Heart right ventricle (tissue), 16 donors: ENCODE measurements around the gene CD9. TPM values are rescaled to one million over a fixed set of nuclear protein-coding genes. Genes with fewer than 3 reads are reported as not detected.

Experiments used
- ATAC-seq, 8 donors: fragments of 200-7000 bp; cut with Tn5 transposase; one replicate each; pipeline ENCODE4 v1.9.1; 2020; ENCODE audit warnings: mild to moderate bottlenecking in 8 of 8, moderate library complexity in 8 of 8, moderate number of reproducible peaks in 1 of 8
- DNase-seq, 2 donors: peaks; one replicate each; pipeline ENCODE4 v3.0.0-alpha.2; 2020
- H3K27ac ChIP-seq, 10 donors: fragments of 200-600 bp; sonication (generic) in 2 of 10; one replicate each; pipeline versions ENCODE4 v1.5.0 to v1.8.0; 2020 to 2022; ENCODE audit warnings: mild to moderate bottlenecking in 3 of 10
- H3K27me3 ChIP-seq, 7 donors: fragments of 200-600 bp; one replicate each; pipeline ENCODE4 v1.8.0; 2021 to 2022; ENCODE audit warnings: mild to moderate bottlenecking in 2 of 7
- H3K36me3 ChIP-seq, 9 donors: fragments of 200-600 bp; sonication (generic) in 1 of 9; one replicate each; pipeline versions ENCODE4 v1.5.0 to v1.8.0; 2020 to 2022; ENCODE audit warnings: mild to moderate bottlenecking in 2 of 9
- H3K4me1 ChIP-seq, 9 donors: fragments of 200-600 bp; sonication (generic) in 1 of 9; one replicate each; pipeline versions ENCODE4 v1.5.0 to v1.8.0; 2020 to 2022; ENCODE audit warnings: mild to moderate bottlenecking in 4 of 9
- H3K4me3 ChIP-seq, 10 donors: fragments of 200-600 bp; sonication (generic) in 2 of 10; one replicate each; pipeline versions ENCODE4 v1.5.0 to v1.8.0; 2020 to 2022; ENCODE audit warnings: mild to moderate bottlenecking in 7 of 10, moderate library complexity in 2 of 10
- H3K9me3 ChIP-seq, 11 donors: fragments of 200-600 bp in 10 of 11; sonication (generic) in 2 of 11; one replicate each; pipeline versions ENCODE4 v1.5.0 to v1.8.0; 2013 to 2022; ENCODE audit warnings: mild to moderate bottlenecking in 2 of 11, control low read depth in 1 of 11, moderate library complexity in 1 of 11
- WGBS, 2 donors: extraction: QIAGEN DNeasy Blood & Tissue Kit; methylation state at CpG; one replicate each; pipeline ENCODE4 v1.1.7; 2013; ENCODE audit warnings: inconsistent platforms in 1 of 2; 5-methylcytosine and 5-hydroxymethylcytosine counted together
- intact Hi-C, 10 donors: fragments of 100-400 bp; cut with DNase I; formaldehyde crosslinking; loops; one replicate each; pipeline versions ENCODE4 v1.11.1 to v1.14.2; 2022
- polyA plus RNA-seq, 2 donors: library from polyadenylated mRNA; stranded (reverse); fragments of 200-250 nt; gene quantifications; one replicate each; pipeline ENCODE4 v1.2.3, GENCODE V29; 2013
- total RNA-seq, 10 donors: library from RNA; stranded (reverse); fragmentation: NEBNext Ultra II Directional in 3 of 10; extraction: Animal tissue kit (Norgen Biotek cat#: 25700) in 3 of 10; gene quantifications; one replicate each; pipeline versions ENCODE4 v1.2.1 to v1.2.4, GENCODE V29; 2021 to 2023
- TF ChIP-seq, protein P1 (sequence below), 9 donors: fragments of 200-600 bp; sonication (generic) in 2 of 9; IDR thresholded peaks; one replicate each; pipeline versions ENCODE4 v1.5.0 to v1.8.0; 2021 to 2022; ENCODE audit warnings: antibody characterized with exemption in 9 of 9, mild to moderate bottlenecking in 5 of 9, moderate library complexity in 1 of 9
- donor health status: Arrhythmogenic right ventricular cardiomyopathy.
- donor health status: ischemic (EF 13 %, LVEDD 7.1; RV severe dilation, severe dysfunction).
- donor health status: healthy with polysubstance abuse.
- donor health status: DM: no; HTN: yes; CAD: no.
- donor health status: DM: no; HTN: no; CAD: no.
- donor health status: ischemic (EF 25% LVEDD 6.9; RV normal size, moderate dysfunction).
- donor health status: ischemic (EF 25% LVEDD 5.7; RV mildly dilated, moderate dysfunction).
- donor health status: healthy.
- donor health status: DM: yes; HTN: yes; CAD: no.
- donor health status: Ischemic cardiomyopathy.
- donor health status: ischemic (EF 35%, LVEDD 5.7; RV mildly dilated, moderate dysfunction).
- donor health status: nonischemic (EF 11% LVEDD 7.7; RV severe dilation, severe dysfunction).
- donor health status: DM: yes; HTN: yes; CAD: no.
- donor health status: PGD.
- donor health status: ischemic (EF 29% LVEDD 5.4; RV normal size, mild dysfunction).
- donor health status: nonischemic (EF 23%, LVEDD 6.1; RV moderate dilation, normal function).

The CD9 gene
- total and polyA plus RNA-seq, 12 donors = 24.8 to 109 (median 54.2) TPM

DNA sequence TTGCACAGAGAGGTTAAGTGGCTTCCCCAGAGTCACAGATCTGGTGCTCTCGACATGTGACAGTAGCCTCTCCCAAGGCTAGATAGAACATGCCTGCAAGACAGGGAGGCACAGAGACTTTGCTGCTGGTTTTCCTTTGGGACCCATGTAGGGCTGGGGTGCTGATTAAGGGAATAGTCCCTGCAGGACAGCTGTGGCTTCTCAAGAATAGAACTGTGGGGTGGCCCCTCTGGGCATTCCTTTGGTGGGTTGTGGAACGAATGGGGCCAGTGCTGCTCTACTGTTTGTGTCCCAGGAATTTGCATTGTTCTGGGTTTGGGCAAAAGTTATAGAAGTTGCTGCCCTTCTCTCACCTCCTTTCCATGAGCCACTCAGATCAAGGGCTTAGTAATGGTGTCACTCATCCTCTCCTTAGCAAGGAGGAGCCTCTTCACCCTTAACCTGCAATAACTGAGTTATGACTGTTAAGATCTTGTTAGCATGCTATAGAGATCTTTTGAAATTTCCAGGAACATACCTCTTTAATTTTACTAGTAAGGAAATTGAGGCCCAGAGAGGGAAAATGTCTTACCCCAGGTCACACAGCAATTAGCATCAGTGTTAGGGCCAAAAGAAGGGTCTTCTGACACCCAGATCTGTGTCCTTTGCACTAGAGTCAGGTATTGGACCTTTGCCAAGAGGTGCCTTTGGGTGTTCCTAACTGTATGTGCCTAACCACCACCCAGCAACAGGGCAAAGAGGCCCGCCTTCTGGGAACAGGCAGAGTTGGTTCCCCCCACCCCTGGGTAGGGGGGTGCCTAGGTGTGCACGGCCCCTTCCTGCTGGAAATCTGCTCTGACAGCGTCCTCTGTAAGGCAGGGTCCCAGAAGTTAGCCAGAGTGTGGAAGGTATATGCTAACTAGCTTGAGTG is 31.4 kb downstream of the CD9 start:
- no peak for ATAC-seq
- whole genome bisulfite sequencing, 2 donors = 72 to 79% methylated on average over 5 of the region's 5 CpGs
- H3K36me3 ChIP-seq = peaks cover 0 to 65% (median 18%) of the 10 kb centered on the region in 9 donors
- peak overlapping the region; percentile 67 to 96 (median 86) for H3K27ac ChIP-seq
- H3K4me3 ChIP-seq = no peak overlapping the region
- no peaks in the 10 kb centered on the region for H3K27me3 ChIP-seq
- H3K4me1 ChIP-seq = peaks cover 67 to 94% (median 85%) of the 10 kb centered on the region in 9 donors
- DNase-seq = no peak
- intact Hi-C loops = loop anchor here in 4 of 10 donors (2.0 to 5.0 kb wide), 3 partner anchors 27 to 46 kb away; no protein-coding TSS in a partner anchor
- TF ChIP-seq, protein P1, sequence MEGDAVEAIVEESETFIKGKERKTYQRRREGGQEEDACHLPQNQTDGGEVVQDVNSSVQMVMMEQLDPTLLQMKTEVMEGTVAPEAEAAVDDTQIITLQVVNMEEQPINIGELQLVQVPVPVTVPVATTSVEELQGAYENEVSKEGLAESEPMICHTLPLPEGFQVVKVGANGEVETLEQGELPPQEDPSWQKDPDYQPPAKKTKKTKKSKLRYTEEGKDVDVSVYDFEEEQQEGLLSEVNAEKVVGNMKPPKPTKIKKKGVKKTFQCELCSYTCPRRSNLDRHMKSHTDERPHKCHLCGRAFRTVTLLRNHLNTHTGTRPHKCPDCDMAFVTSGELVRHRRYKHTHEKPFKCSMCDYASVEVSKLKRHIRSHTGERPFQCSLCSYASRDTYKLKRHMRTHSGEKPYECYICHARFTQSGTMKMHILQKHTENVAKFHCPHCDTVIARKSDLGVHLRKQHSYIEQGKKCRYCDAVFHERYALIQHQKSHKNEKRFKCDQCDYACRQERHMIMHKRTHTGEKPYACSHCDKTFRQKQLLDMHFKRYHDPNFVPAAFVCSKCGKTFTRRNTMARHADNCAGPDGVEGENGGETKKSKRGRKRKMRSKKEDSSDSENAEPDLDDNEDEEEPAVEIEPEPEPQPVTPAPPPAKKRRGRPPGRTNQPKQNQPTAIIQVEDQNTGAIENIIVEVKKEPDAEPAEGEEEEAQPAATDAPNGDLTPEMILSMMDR (IDR thresholded peaks at IDR 0.05) = no peak
- H3K9me3 ChIP-seq = no peaks in the 10 kb centered on the region

DNA sequence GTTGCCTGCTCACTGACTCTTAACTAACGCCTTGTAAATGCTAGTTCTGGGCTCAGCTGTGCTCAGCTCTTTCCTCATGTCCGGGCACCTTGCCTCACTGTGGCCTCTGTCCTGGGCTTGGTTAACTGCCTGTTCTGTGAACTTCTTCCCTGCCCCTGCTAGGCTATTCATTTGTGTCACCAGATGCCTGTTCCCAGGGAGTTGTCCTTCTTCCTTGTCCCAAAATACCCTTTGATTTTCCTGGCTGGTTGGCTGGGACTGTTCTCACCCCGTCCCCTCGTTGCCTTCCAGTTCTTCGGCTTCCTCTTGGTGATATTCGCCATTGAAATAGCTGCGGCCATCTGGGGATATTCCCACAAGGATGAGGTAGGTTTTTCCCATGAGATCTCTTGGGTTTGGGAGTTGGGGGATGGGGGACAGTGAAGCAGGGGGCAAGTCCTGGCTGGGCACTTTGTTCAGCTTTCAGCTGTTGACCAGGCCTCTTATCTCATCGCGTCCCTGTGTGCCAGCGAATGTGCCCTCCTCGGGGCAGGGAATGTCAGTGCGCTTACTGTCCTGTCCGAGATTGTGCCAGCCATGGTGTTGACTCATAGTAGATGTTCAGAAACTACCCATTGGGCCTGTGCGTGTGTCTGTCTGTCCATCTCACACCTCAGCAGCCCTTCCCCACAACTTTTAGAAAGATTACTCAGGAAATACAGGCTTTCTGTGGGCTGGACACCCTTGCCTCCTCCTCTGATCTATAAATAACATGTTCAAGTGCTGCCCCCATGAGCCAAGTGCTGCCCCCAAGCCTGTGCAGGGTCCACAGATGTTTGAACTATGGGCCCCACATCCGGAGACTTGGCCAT is 33.1 kb downstream of the CD9 start:
- ATAC-seq = peak in 7 of 8 donors; percentile 18 to 69 (median 37)
- 49 to 50% methylated on average over 15 of the region's 15 CpGs for WGBS, 2 donors
- Histone ChIP-seq H3K4me3 (no peak overlapping the region), H3K4me1 (peaks cover 51 to 77% (median 68%) of the 10 kb centered on the region in 9 donors), H3K36me3 (peaks cover 0 to 68% (median 19%) of the 10 kb centered on the region in 9 donors), H3K9me3 (no peaks in the 10 kb centered on the region), H3K27me3 (no peaks in the 10 kb centered on the region), H3K27ac (peak overlapping the region; percentile 54 to 96 (median 83))
- intact Hi-C loops = loop anchor here in 3 of 10 donors (5.0 kb wide), 2 partner anchors 36 to 44 kb away; no protein-coding TSS in a partner anchor
- TF ChIP-seq, protein P1 (IDR thresholded peaks at IDR 0.05) = peak in 4 of 9 donors; percentile 19 to 39 (median 29)
- DNase-seq = peak; percentile 25 to 45

DNA sequence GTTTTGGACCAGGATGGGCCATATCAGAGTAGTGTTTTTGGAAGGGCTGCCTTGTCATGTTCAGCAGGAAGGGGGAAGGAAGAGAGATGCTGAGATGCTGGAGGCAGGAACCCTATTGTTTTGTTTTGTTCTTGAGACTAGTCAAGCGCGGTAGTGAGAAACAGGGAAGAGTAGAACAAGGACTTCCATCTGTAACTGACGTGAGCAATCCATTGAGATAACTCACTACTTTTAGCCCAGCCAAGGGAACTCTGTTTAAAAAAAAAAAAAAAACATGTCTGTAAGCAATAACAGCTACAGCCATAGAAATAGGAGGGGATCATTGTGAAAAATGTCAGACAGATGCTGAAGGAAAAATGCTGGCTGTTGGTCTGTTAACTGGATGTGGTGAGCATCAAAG is 34.0 kb downstream of the CD9 start:
- no peak for DNase-seq
- Histone ChIP-seq H3K4me1 (peaks cover 43 to 68% (median 59%) of the 10 kb centered on the region in 9 donors), H3K36me3 (peaks cover 0 to 70% (median 28%) of the 10 kb centered on the region in 9 donors), H3K27ac (peak overlapping the region; percentile 54 to 96 (median 83)), H3K9me3 (no peaks in the 10 kb centered on the region), H3K4me3 (no peak overlapping the region), H3K27me3 (no peaks in the 10 kb centered on the region)
- WGBS, 2 donors = 29 to 38% methylated on average over 3 of the region's 3 CpGs
- TF ChIP-seq, protein P1 (IDR thresholded peaks at IDR 0.05) = no peak
- ATAC-seq = peak in 5 of 8 donors; percentile 9 to 59 (median 32)
- intact Hi-C loops = loop anchor here in 3 of 10 donors (5.0 kb wide), 2 partner anchors 37 to 43 kb away; no protein-coding TSS in a partner anchor

DNA sequence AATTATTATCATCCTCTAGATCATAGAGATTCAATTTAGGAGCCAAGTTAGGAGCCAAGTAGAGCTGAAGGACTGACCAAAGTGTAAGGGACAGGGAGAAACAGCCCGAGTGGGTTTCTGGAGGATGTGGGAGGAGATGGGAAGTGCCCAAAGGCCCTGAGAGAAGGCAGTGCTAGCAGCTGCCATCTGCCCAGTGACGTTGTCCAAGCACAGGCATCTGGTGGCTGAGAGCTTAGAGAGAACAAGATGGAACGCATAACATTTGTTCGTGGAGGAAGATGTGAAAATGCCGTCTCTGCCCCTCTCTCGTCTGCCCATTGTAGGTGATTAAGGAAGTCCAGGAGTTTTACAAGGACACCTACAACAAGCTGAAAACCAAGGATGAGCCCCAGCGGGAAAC is 34.7 kb downstream of the CD9 start:
- DNase-seq (no peak), ATAC-seq (no peak)
- no peaks in the 10 kb centered on the region for H3K9me3 ChIP-seq
- peak overlapping the region in 7 of 10 donors; percentile 24 to 96 (median 86) for H3K27ac ChIP-seq
- peaks cover 37 to 61% (median 52%) of the 10 kb centered on the region in 9 donors for H3K4me1 ChIP-seq
- peaks cover 0 to 77% (median 28%) of the 10 kb centered on the region in 9 donors for H3K36me3 ChIP-seq
- no peaks in the 10 kb centered on the region for H3K27me3 ChIP-seq
- intact Hi-C loops = loop anchor here in 5 of 10 donors (5.0 kb wide), 3 partner anchors 37 to 42 kb away; no protein-coding TSS in a partner anchor
- TF ChIP-seq, protein P1 (IDR thresholded peaks at IDR 0.05) = no peak
- 85 to 89% methylated on average over 7 of the region's 7 CpGs for WGBS, 2 donors
- no peak overlapping the region for H3K4me3 ChIP-seq
